Body of pancreas (tissue), 4 donors: ENCODE results near the gene ANTKMT. TPM values are rescaled to one million over a fixed set of nuclear protein-coding genes. Genes with fewer than 3 reads are reported as not detected.

ENCODE experiments used
- ATAC-seq: fragments of 150-250 bp; one replicate; pipeline ENCODE4 v1.9.1; 2016
- DNase-seq, 4 donors: peaks; one replicate each; pipeline ENCODE4 v3.0.0-alpha.2; 2019
- H3K27ac ChIP-seq, 4 donors: fragments of 200-600 bp; sonication (generic); 1 replicate in 3 of 4; 2 replicates in 1 of 4; pipeline versions ENCODE4 v1.5.1 to v1.6.1; 2016 to 2019; ENCODE audit warnings: mild to moderate bottlenecking in 1 of 4, mixed read lengths in 1 of 4, moderate library complexity in 1 of 4
- H3K27me3 ChIP-seq, 2 donors: fragments of 200-600 bp; sonication (generic); one replicate each; pipeline ENCODE4 v1.6.0; 2016; ENCODE audit warnings: mild to moderate bottlenecking in 1 of 2
- H3K36me3 ChIP-seq, 2 donors: fragments of 200-600 bp; sonication (generic); replicated peaks in 1 of 2; 2 replicates each; pipeline ENCODE4 v1.5.1; 2016; ENCODE audit warnings: low read depth in 2 of 2; ENCODE audit not compliant: insufficient read depth in 1 of 2
- H3K4me1 ChIP-seq: fragments of 200-600 bp; sonication (generic); one replicate; pipeline ENCODE4 v1.6.0; 2016
- H3K4me3 ChIP-seq, 2 donors: fragments of 200-600 bp; sonication (generic); 1 replicate in 1 of 2; 2 replicates in 1 of 2; pipeline ENCODE4 v1.5.1; 2016 to 2019
- H3K9me3 ChIP-seq, 3 donors: fragments of 200-600 bp; sonication (generic); 1 replicate in 2 of 3; 2 replicates in 1 of 3; pipeline ENCODE4 v1.5.1; 2016
- POLR2A ChIP-seq, 3 donors: fragments of 450-650 bp; IDR thresholded peaks; one replicate each; pipeline ENCODE4 v1.6.1; 2016; ENCODE audit warnings: antibody characterized with exemption in 3 of 3, mild to moderate bottlenecking in 2 of 3
- WGBS, 2 donors: methylation state at CpG; one replicate each; pipeline ENCODE4 v1.1.5; 2017; 5-methylcytosine and 5-hydroxymethylcytosine counted together
- intact Hi-C: fragments of 100-400 bp; cut with DNase I; formaldehyde crosslinking; loops from one replicate; pipeline ENCODE4 v1.15.1; 2023
- total RNA-seq, 2 donors: library from RNA; depleted of rRNA; stranded (reverse); fragments of >200 nt; gene quantifications; one replicate each; pipeline ENCODE4 v1.1.0, GENCODE V29; 2016
- TF ChIP-seq, protein P1 (sequence below), 7 experiments: fragments of 450-650 bp in 4 of 7; fragments of 200-600 bp in 3 of 7; sonication (generic) in 3 of 7; IDR thresholded peaks; one replicate each; pipeline ENCODE4 v1.5.1; 2016 to 2019; ENCODE audit warnings: antibody characterized with exemption in 7 of 7

Gene ANTKMT
- total RNA-seq, 2 donors from 2014 or later: 71.6 to 189 TPM

DNA sequence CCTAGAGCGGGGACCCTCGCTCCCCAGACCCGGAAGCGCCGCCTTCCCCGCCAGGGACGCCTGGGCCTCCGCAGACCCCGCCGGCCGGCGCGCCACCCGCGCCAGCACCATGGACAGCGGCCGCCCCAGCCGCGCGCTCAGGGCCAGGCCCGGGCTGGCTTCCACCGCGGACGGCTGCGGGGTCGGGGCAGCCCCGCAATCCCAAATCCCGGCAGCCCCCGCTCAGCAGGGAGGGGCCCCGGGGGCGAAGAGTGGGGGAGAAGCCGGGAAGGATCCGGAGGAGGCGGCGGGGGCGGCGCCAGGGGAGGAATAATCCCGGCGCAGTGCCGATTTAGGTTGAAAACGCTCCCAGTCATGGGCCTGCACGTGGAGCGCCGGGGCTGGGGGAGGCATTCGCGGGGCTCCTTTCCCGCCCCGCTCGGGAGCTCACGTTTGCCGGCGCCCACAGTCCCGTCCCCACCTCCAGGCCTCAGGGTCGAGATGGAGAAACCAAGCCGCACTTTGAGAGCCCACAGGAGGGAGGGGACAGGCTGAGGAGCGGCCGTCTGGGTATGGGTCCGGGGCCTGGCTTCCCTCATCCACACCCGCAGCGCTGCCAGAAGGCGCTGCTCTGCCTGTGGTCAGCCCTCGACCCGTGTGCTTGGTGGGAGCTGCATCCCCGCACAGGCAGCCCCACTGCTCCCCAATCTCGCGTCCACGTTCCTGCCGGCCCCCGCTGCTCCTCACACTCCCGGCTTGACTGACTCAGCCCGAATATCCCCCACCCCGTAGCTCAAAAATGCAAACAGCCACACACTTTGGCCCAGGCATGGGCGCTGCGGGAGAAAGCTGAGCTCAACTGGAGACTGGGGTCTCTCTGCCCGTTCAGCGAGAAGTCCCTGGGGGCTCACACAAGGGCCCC, 20.0 kb upstream of the ANTKMT start:
- 5% methylated on average over 65 of the region's 76 CpGs; no CpG with 5 or more reads in 1 of the 2 donors for WGBS, 2 donors
- intact Hi-C loops: loop anchor here (10.0 kb wide), 1 partner anchor 474 kb away; no protein-coding TSS in a partner anchor
- Histone ChIP-seq H3K36me3 (no peaks in the 10 kb centered on the region), H3K27ac (no peak overlapping the region), H3K4me3 (no peak overlapping the region), H3K4me1 (peaks cover 10% of the 10 kb centered on the region), H3K9me3 (no peaks in the 10 kb centered on the region), H3K27me3 (peaks cover 0 to 42% of the 10 kb centered on the region in 2 donors)
- ATAC-seq (peak; percentile 68), DNase-seq (peak in 1 of 4 donors; percentile 50)
- no peak for TF ChIP-seq POLR2A (IDR thresholded peaks at IDR 0.05)
- TF ChIP-seq, protein P1, sequence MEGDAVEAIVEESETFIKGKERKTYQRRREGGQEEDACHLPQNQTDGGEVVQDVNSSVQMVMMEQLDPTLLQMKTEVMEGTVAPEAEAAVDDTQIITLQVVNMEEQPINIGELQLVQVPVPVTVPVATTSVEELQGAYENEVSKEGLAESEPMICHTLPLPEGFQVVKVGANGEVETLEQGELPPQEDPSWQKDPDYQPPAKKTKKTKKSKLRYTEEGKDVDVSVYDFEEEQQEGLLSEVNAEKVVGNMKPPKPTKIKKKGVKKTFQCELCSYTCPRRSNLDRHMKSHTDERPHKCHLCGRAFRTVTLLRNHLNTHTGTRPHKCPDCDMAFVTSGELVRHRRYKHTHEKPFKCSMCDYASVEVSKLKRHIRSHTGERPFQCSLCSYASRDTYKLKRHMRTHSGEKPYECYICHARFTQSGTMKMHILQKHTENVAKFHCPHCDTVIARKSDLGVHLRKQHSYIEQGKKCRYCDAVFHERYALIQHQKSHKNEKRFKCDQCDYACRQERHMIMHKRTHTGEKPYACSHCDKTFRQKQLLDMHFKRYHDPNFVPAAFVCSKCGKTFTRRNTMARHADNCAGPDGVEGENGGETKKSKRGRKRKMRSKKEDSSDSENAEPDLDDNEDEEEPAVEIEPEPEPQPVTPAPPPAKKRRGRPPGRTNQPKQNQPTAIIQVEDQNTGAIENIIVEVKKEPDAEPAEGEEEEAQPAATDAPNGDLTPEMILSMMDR (IDR thresholded peaks at IDR 0.05): no peak

DNA sequence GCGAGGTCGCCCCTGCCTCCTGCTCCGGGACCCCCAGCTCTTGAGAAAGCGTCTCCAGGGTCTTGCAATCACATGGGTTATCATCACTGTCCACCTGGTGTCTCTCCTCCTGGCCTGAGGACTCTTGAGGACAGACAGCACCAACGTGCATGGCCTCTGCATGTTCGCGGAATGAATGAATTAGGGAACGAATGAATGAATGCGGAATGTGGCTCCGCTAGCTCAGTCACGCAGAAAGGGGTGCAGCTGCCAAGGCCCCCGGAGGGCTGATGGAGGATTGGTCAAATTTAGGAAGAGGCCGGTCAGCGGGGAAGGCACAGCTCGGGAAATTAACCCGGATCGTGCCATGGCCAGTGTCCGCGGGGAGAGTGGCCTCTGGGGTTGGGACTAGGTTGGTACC, 18.6 kb upstream of the ANTKMT start:
- Histone ChIP-seq H3K9me3 (no peaks in the 10 kb centered on the region), H3K4me1 (peaks cover 9% of the 10 kb centered on the region), H3K4me3 (no peak overlapping the region), H3K27me3 (peaks cover 0 to 49% of the 10 kb centered on the region in 2 donors), H3K36me3 (no peaks in the 10 kb centered on the region), H3K27ac (no peak overlapping the region)
- intact Hi-C loops: loop anchor here (10.0 kb wide), 1 partner anchor 472 kb away; no protein-coding TSS in a partner anchor
- DNase-seq: no peak
- TF ChIP-seq POLR2A (IDR thresholded peaks at IDR 0.05): no peak
- TF ChIP-seq, protein P1 (IDR thresholded peaks at IDR 0.05): no peak
- WGBS, 2 donors: 70 to 72% methylated on average over 19 of the region's 19 CpGs
- no peak for ATAC-seq

DNA sequence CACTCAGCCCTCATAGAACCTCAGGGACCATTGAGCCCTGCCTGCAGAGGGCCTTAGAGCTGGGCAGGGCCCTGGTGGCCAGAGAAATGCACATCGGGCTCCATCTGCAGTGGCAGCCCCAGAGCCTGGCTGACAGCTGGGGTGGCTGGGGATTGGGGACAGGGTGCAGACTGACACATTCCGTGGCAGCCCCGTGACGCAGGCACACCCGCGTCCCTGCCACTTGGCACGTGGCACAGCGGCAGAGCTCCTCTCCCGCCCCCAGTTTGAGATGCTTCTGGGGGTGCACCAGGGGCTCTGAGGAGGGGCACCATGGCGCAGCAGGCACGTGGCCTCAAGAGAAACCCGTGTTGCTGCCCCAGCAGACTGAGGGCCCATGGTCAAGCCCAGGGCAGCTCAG, 17.5 kb upstream of the ANTKMT start:
- WGBS, 2 donors: 40 to 68% methylated on average over 1 to 12 of the region's 12 CpGs
- ATAC-seq (no peak), DNase-seq (no peak)
- no peak overlapping the region for H3K4me3 ChIP-seq
- no peak overlapping the region for H3K27ac ChIP-seq
- no peak for TF ChIP-seq POLR2A (IDR thresholded peaks at IDR 0.05)
- TF ChIP-seq, protein P1 (IDR thresholded peaks at IDR 0.05): no peak
- H3K27me3 ChIP-seq: peaks cover 0 to 53% of the 10 kb centered on the region in 2 donors
- H3K4me1 ChIP-seq: peaks cover 9% of the 10 kb centered on the region
- intact Hi-C loops: loop anchor here (10.0 kb wide), 1 partner anchor 471 kb away; no protein-coding TSS in a partner anchor
- no peaks in the 10 kb centered on the region for H3K36me3 ChIP-seq
- H3K9me3 ChIP-seq: no peaks in the 10 kb centered on the region

DNA sequence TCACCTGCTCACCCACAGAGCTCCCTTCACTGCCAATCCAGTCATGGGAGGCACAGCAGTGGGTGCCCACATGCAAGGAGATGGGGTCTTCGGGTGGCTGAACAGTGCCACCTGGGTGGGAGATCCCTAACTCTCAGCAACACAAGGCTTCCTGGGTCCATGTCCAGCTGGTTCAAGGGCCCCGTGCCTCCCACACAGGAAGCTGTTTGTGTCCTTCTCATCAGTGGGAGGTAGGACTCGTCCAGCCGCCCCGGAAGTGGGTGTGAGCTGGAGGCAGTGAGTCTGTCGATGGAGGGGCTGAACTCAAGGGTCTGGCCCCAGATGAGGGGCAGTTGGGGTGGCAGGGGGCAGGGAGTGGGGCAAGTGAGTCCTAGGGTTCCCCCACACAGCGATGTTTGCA, 16.9 kb upstream of the ANTKMT start:
- DNase-seq (no peak), ATAC-seq (no peak)
- TF ChIP-seq POLR2A (IDR thresholded peaks at IDR 0.05): no peak
- TF ChIP-seq, protein P1 (IDR thresholded peaks at IDR 0.05): no peak
- Histone ChIP-seq H3K36me3 (no peaks in the 10 kb centered on the region), H3K27ac (no peak overlapping the region), H3K4me1 (peaks cover 9% of the 10 kb centered on the region), H3K9me3 (no peaks in the 10 kb centered on the region), H3K4me3 (no peak overlapping the region), H3K27me3 (peaks cover 0 to 58% of the 10 kb centered on the region in 2 donors)
- WGBS, 2 donors: 43 to 54% methylated on average over 5 to 7 of the region's 7 CpGs
- intact Hi-C loops: loop anchor here (10.0 kb wide), 1 partner anchor 471 kb away; no protein-coding TSS in a partner anchor
